Astrocyte (in vitro differentiated cells and primary cell): ENCODE data around the gene STRA6.

ENCODE experiments used
- CTCF ChIP-seq: IDR thresholded peaks from 2 replicates; pipeline ENCODE4 v1.5.1; 2011; ENCODE audit warnings: low read depth, mild to moderate bottlenecking, inconsistent platforms, low read length, moderate library complexity; ENCODE audit not compliant: insufficient read depth
- EZH2 ChIP-seq: IDR thresholded peaks from 2 replicates; pipeline ENCODE4 v1.6.1; 2012; ENCODE audit warnings: mild to moderate bottlenecking, low read length, inconsistent platforms; ENCODE audit not compliant: insufficient read depth

DNA sequence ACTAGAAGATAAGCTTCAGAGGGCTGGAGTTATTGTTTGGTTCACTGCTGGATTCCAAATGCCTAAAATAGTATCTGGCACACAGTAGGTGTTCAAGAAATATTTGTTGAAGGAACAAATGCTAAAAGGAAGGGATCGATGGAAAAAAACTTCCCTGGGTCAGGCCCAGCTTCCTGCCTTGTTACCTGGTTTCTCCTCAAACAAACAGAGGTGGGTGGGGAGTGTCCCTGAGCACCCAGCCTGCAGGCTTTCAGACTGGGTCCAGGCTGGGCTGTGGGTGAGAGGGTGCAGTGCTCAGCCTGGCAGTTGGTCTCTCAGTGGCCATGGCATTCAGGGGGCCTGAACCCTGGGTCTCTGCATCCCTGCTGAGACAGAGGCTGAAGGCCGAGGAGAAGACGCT lies 14.4 kb upstream of the STRA6 start:
- no peak for TF ChIP-seq CTCF
- no peak for TF ChIP-seq EZH2
